ENCODE data around the gene MLC1.

DNA sequence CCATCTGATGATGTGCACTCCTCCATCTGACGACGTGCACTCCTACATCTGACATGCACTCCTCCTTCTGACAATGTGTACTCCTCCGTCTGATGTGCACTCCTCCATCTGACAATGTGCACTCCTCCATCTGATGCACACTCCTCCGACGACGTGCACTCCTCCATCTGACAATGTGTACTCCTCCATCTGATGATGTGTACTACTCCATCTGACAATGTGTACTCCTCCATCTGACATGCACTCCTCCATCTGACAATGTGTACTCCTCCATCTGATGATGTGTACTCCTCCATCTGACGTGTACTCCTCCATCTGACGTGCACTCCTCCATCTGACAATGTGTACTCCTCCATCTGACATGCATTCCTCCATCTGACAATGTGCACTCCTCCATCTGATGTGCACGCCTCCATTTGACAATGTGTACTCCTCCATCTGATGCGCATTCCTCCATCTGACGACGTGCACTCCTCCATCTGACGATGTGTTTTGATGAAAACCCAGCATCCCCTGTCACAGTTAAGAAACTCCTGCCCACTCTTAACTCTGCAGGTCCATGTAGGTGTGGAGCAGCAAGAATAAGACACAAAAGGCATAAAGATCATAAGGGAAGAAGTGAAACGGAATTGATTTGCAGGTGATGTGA lies 62.9 kb downstream of the MLC1 start:
- TF ChIP-seq POLR2A (IDR thresholded peaks at IDR 0.05; ENCODE audit: low read length) (no peak), GATA1 (IDR thresholded peaks at IDR 0.05; ENCODE audit: low read depth, low read length) (no peak)

Measured in erythroblast (primary cell).